ENCODE results near the gene SLC6A11.

GRCh38 chr3:10981031-10981430 lies 165.0 kb downstream of the SLC6A11 start:
- TF ChIP-seq CTCF (IDR thresholded peaks at IDR 0.05) (no peak), POLR2A (IDR thresholded peaks at IDR 0.05) (no peak)

Data from uterus (tissue), 2 donors.